ENCODE data around the gene FHAD1. TPM values are rescaled to one million over a fixed set of nuclear protein-coding genes. Genes with fewer than 3 reads are reported as not detected.

Gene FHAD1
- total and polyA plus RNA-seq, 9 of the 15 experiments (the other 6 are each of a cell fraction or from before 2014, with no cell fraction given) = 0.32 to 2.1 (median 1.5) TPM; not detected in 1

GRCh38 chr1:15257309-15257708 lies 10.3 kb downstream of the FHAD1 start:
- no peaks in the 10 kb centered on the region for H3K9me1 ChIP-seq (ENCODE audit: control insufficient read depth, insufficient read depth, low read length)
- H3K4me3 ChIP-seq = no peak overlapping the region
- no peak for FAIRE-seq
- H2AFZ ChIP-seq (ENCODE audit: low read depth, low read length) = no peak overlapping the region
- H3K79me2 ChIP-seq (ENCODE audit: control insufficient read depth, insufficient read depth, low read length) = no peaks in the 10 kb centered on the region
- H3K4me1 ChIP-seq (replicated peaks in 1 of 2; ENCODE audit: control insufficient read depth in 2 of 2, insufficient read depth in 2 of 2, low read length in 2 of 2) = peaks cover 6 to 23% of the 10 kb centered on the region in 2 experiments; a peak in 4 of 5 replicates
- intact Hi-C loops (cut with micrococcal nuclease) = no loop called here
- ChIA-PET POLR2A (no interaction called here), CTCF (ENCODE audit: low intra/inter-chr PET ratio) (no interaction called here)
- no peak overlapping the region for H3K4me2 ChIP-seq (ENCODE audit: insufficient read depth, low read length)
- no peaks in the 10 kb centered on the region for H3K9me3 ChIP-seq (replicated peaks; ENCODE audit: control insufficient read depth, insufficient read depth, low read depth, low read length)
- TF ChIP-seq THAP12 (CRISPR knock-in tag; IDR thresholded peaks at IDR 0.05) (no peak), CGGBP1 (CRISPR knock-in tag; IDR thresholded peaks at IDR 0.05) (no peak), E2F4 (CRISPR knock-in tag; IDR thresholded peaks at IDR 0.05; ENCODE audit: low read depth) (no peak), TEAD2 (tag; IDR thresholded peaks at IDR 0.05) (no peak), ZNF282 (CRISPR knock-in tag; IDR thresholded peaks at IDR 0.05) (no peak), HOXB6 (CRISPR knock-in tag; IDR thresholded peaks at IDR 0.05; ENCODE audit: borderline replicate concordance) (no peak), SREBF1 (IDR thresholded peaks at IDR 0.05; ENCODE audit: borderline replicate concordance, low read depth, low read length) (no peak), ZNF3 (CRISPR knock-in tag; IDR thresholded peaks at IDR 0.05) (no peak), HES1 (IDR thresholded peaks at IDR 0.05; ENCODE audit: low read depth) (no peak)
- H3K9ac ChIP-seq (ENCODE audit: insufficient read depth in 1 of 2, low read depth in 2 of 2, low read length in 2 of 2) = no peak overlapping the region
- in situ Hi-C loops (cut with MboI) = loop anchor here (5.0 kb wide), 1 partner anchor 105 kb away; the partner anchor contains the start of gene TMEM51
- ATAC-seq = no peak
- H4K20me1 ChIP-seq (replicated peaks; ENCODE audit: control insufficient read depth, insufficient read depth, low read length) = no peaks in the 10 kb centered on the region; the same call in 1 of the 2 replicates
- BruUV-seq (replicated peaks) = no TSS peak
- H3K27ac ChIP-seq (ENCODE audit: extremely low read depth, low read depth, low read length) = no peak overlapping the region
- peaks cover 4 to 29% of the 10 kb centered on the region in 2 experiments; a peak in 3 of 5 replicates for H3K27me3 ChIP-seq (ENCODE audit: control insufficient read depth in 2 of 2, insufficient read depth in 2 of 2, low read length in 2 of 2)
- DNase-seq (ENCODE audit: extremely low read depth in 1 of 4, low spot score in 3 of 4) = no peak
- WGBS (ENCODE audit: insufficient coverage, low coverage, missing lambda C conversion rate) = 10% methylated on average over 14 of the region's 14 CpGs
- H3K36me3 ChIP-seq (ENCODE audit: control insufficient read depth, insufficient read depth, low read length) = no peaks in the 10 kb centered on the region

All from K562 (cell line).